Tongue (tissue), 2 donors: ENCODE measurements around the gene STARD7. TPM values are rescaled to one million over a fixed set of nuclear protein-coding genes. Genes with fewer than 3 reads are reported as not detected.
"Not testable (repeated sequence)": the region's sequence is repeated elsewhere in the genome, so short reads cannot be mapped to it uniquely, and the experiment has no call there.

Experiments
- DNase-seq: peaks from one replicate; pipeline ENCODE4 v3.0.0-alpha.2; 2015
- total RNA-seq: library from RNA; depleted of rRNA; stranded (reverse); fragments of >200 nt; gene quantifications from one replicate; pipeline ENCODE4 v1.2.3, GENCODE V29; 2014

Gene STARD7, protein sequence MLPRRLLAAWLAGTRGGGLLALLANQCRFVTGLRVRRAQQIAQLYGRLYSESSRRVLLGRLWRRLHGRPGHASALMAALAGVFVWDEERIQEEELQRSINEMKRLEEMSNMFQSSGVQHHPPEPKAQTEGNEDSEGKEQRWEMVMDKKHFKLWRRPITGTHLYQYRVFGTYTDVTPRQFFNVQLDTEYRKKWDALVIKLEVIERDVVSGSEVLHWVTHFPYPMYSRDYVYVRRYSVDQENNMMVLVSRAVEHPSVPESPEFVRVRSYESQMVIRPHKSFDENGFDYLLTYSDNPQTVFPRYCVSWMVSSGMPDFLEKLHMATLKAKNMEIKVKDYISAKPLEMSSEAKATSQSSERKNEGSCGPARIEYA
- 242 TPM for total RNA-seq

GRCh38 chr2:96208143-96209010 is at the start of gene STARD7:
Gene STARD7 (minus strand): TSS chr2:96208827. CDS start chr2:96208434, 393 bp downstream.
- peak; percentile 99 for DNase-seq

- not testable (repeated sequence) for DNase-seq
These were observed 49.1 kb upstream of the STARD7 start for GRCh38 chr2:96257744-96258143.

GRCh38 chr2:96256611-96257113 is 48.0 kb upstream of the STARD7 start:
- DNase-seq = no peak

DNA sequence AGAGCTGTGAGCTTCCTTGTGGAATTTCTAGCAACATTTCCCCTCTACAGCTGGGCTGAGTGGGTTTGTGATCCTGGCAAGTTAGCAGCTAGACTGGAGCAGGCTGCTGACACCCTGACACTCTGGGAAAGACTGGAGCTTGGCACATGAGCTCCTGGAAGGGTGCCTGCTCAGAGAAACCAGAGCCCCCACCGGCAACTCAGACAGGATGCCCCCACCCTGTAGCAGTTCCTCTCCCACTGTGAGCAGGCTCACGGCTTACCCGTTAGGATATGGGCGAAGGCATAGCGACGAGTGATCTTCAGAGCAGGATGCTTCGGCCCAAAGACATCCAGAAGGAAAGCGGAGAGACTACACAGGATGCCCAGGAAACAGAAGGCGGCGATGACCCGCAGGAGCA is 45.9 kb upstream of the STARD7 start:
- no peak for DNase-seq

- no peak for DNase-seq
These were observed 44.4 kb upstream of the STARD7 start for GRCh38 chr2:96253006-96253405.

DNA sequence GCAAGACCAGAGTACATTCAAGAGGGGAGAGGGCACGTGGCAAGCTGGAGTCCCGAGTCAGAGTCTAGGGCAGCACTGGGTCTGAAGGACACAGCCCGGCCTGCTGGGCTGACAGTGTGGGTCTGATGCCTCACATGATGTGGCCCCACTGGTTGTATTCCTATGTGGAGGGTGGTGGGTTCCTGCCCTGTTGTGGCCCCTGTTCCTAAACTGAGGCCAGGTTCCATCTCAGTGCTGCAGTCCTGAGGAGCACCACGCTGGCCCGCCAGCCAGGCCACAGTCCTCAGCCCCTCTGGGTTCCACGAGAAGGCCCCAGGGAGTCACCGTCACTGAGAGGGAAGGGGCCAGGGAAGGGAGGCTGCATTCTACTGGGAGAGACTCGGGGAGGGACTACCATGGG is 43.9 kb upstream of the STARD7 start:
- no peak for DNase-seq

DNA sequence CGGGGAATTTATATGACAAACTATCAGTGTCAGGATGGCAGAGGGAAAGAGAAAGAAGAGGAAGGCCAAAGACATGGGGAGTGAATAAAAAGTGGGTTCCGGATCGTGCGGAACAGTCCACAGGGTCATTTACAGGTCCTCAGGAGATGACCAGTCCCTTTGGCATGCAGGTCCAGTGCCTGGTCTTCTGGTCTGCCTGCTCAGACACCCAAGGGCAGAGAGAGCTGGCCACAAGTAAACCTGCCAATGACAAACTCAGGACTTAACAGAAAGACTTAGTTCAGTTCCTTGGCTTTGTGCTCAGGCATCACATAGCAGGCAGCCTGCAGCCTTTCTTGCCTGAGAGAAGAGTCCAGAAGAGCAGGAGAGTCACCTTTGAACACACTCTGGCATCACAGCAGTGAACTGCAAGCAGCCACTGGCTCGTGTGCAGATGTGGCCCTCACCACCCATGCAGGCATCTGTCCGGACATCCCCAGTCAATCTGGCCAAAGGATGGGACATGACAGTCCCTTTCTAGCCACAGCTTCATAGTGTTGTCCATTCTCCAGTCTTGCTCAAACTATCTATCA is 43.2 kb upstream of the STARD7 start:
- DNase-seq = no peak

DNA sequence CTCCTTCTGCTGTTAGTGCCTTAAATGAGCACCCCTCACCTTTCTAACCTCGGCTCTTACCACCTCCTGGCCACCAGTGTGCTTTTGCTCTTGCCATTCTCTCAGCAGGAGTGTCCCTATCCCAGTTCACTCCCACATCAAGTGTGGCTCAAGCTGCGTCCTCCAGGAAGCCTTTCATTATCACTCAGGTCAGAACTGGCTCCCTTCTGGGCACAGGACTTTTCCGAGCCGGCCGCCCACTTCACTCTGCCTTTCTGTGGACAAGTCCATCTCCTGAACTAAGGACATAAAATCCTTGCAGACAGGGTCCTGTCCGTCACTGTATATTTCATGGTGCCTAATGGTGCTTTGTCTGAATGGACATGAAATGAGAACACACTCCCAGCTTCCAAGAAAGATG is 41.6 kb upstream of the STARD7 start:
- no peak for DNase-seq

DNA sequence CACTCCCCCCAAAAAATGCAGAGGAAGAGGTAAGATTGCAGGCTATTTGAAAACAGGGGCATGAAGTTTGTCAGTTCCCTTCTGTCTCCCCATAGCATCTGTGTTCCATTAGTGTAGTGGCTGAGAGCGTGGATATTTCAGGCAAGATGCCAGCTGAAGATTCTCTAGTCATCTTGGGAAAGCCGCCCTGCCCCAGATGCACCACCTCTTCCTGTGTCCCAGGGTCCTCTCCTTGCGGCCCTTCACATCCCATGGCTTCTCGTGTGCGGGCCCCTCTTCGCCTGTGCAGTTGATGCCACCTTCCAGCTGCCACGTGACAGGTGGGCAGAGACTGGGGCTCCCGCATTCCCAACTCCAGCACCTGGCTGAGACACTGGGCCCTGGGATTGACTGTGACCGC is 41.0 kb upstream of the STARD7 start:
- peak; percentile 77 for DNase-seq

- DNase-seq = no peak
These were observed 40.0 kb upstream of the STARD7 start for GRCh38 chr2:96248624-96249023.

DNA sequence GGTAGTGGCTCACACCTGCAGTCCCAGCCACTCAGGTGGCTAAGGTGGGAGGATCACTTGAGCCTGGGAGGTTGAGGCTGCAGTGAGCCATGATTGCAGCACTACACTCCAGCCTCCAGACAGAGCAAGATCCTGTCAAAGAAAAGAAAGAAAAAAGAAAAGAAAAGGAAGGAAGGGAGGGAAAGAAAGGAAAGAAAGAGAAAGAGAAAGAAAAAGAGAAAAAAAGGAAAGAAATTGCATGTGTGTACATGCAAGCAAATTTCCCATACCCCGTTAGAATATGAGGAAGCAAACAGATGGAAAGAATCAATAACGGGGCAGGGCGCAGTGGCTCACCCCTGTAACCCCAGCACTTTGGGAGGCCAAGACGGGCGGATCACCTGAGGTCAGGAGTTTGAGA is 39.3 kb upstream of the STARD7 start:
- no peak for DNase-seq

DNA sequence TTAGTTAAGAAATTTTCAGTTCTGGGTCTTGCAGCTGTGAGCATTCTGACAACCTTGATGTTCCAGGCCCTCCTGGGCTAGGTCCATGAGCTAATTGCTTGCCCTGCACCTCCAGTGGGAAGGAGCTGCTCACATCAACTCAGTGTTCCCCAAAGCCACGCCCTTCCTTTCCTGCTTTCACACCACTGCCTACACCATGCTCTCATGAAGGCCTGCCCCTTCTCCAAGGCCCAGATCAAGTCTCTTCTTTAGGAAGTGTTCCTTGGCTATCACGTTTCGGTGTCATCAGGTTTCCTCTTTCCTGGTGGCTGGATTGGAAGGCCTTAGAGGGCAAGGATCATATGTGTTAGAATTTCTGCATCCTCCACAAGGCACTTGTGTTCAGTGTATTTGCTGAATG is 38.4 kb upstream of the STARD7 start:
- DNase-seq = no peak

GRCh38 chr2:96245609-96246390 is 37.2 kb upstream of the STARD7 start:
- no peak for DNase-seq

GRCh38 chr2:96243843-96244242 is 35.2 kb upstream of the STARD7 start:
- DNase-seq = no peak

- DNase-seq = no peak
These were observed 33.4 kb upstream of the STARD7 start for GRCh38 chr2:96241900-96242611.

- no peak for DNase-seq
These were observed 32.6 kb upstream of the STARD7 start for GRCh38 chr2:96241227-96241626.

GRCh38 chr2:96240341-96241038 is 31.9 kb upstream of the STARD7 start:
- DNase-seq = peak; percentile 38

- DNase-seq = no peak
These were observed 31.2 kb upstream of the STARD7 start for GRCh38 chr2:96239745-96240264.

DNA sequence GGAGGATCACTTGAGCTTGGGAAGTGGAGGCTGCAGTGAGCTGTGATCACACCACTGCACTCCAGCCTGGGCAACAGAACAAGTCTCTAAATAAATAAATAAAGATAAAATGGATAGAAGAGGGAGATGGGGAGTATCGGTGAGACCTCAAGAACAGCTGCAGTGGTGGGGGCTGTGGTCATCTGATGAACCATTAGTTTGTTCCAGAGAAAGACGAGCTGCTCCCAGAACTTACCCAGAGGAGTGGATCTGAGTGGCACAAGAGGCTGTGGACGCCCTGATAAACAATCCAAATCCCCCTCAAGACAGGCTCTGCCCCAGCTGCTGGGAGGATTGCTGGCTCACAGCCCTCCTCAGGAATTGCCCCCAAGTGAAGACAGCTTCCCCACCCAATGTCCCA is 30.5 kb upstream of the STARD7 start:
- DNase-seq = peak; percentile 57

GRCh38 chr2:96238266-96238665 is 29.6 kb upstream of the STARD7 start:
- no peak for DNase-seq

DNA sequence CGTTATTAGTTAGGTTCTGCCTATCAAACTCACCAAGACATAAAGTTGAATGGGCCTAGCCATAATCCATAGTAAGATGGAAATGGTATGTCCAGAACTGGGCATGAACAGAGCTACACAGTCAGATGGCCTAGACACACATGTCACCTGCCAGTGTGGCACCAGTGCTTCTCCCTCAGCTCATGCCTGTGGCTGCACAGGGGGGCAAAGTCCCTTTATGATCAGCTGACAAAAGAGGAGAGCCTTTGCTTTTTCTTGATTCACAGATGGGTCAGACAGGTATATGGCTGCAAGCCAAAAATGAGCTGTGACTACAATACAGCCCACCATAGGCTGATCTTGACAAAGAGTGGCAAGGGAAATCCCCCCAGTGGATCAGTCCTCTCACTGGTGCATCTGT is 28.3 kb upstream of the STARD7 start:
- DNase-seq = no peak
